IMR-90 (cell line): ENCODE data around the gene PRDM13. TPM values are rescaled to one million over a fixed set of nuclear protein-coding genes. Genes with fewer than 3 reads are reported as not detected.
"Not testable (repeated sequence)": the region's sequence is repeated elsewhere in the genome, so short reads cannot be mapped to it uniquely, and the experiment has no call there.

Experiments used
- ATAC-seq: fragments of 200-7000 bp; cut with Tn5 transposase; 2 replicates; pipeline ENCODE4 v1.9.1; 2020; ENCODE audit warnings: low read depth, mild to moderate bottlenecking, moderate library complexity
- BruUV-seq: library from RNA; stranded (reverse); fragments of 400-500 nt; replicated peaks from 2 replicates; lab custom pipeline; 2021; lab: Mats Ljungman, UMichigan
- CTCF ChIA-PET: fragments of 300-600 bp; formaldehyde crosslinking; extraction: SDS; loops from one replicate; lab custom pipeline; 2021; ENCODE audit warnings: antibody characterized with exemption; lab: Yijun Ruan, JAX
- POLR2A ChIA-PET: fragments of 300-600 bp; sonication (Branson Sonifier 250); formaldehyde crosslinking; loops from one replicate; lab custom pipeline; 2022; ENCODE audit warnings: antibody characterized with exemption; ENCODE audit not compliant: unreplicated experiment; lab: Charles Lee
- DNase-seq: peaks from one replicate; pipeline ENCODE4 v3.0.0; 2013
- H2AFZ ChIP-seq: replicated peaks from 2 replicates; pipeline ENCODE3; 2013; ENCODE audit warnings: low read length, mild to moderate bottlenecking; ENCODE audit not compliant: poor library complexity
- H2AK5ac ChIP-seq: 2 replicates; pipeline ENCODE4 v1.6.1; 2013; ENCODE audit warnings: low read depth, low read length, inconsistent platforms
- H2AK9ac ChIP-seq: replicated peaks from 2 replicates; pipeline ENCODE3; 2013; ENCODE audit warnings: mild to moderate bottlenecking, low read depth, low read length, moderate library complexity; ENCODE audit not compliant: poor library complexity
- H2BK120ac ChIP-seq: 2 replicates; pipeline ENCODE4 v1.6.1; 2013; ENCODE audit warnings: low read depth, low read length, inconsistent platforms
- H2BK15ac ChIP-seq: 3 replicates; pipeline ENCODE4 v1.6.1; 2013; ENCODE audit warnings: low read depth, low read length, inconsistent platforms
- H2BK20ac ChIP-seq: 2 replicates; pipeline ENCODE4 v1.6.1; 2013; ENCODE audit warnings: low read depth, mild to moderate bottlenecking, inconsistent platforms, low read length, moderate library complexity
- H2BK5ac ChIP-seq: 2 replicates; pipeline ENCODE4 v1.6.1; 2013; ENCODE audit warnings: mild to moderate bottlenecking, low read depth, low read length, inconsistent platforms; ENCODE audit not compliant: poor library complexity, severe bottlenecking
- H3K14ac ChIP-seq: replicated peaks from 2 replicates; pipeline ENCODE4 v1.6.1; 2013; ENCODE audit warnings: low read depth, low read length, inconsistent platforms
- H3K18ac ChIP-seq: 2 replicates; pipeline ENCODE4 v1.6.1; 2013; ENCODE audit warnings: low read depth, low read length, control low read depth
- H3K23ac ChIP-seq: 2 replicates; pipeline ENCODE4 v1.6.1; 2013; ENCODE audit warnings: low read depth, low read length, inconsistent platforms
- H3K27ac ChIP-seq: 2 replicates; pipeline ENCODE4 v1.5.1; 2013; ENCODE audit warnings: mild to moderate bottlenecking, control low read depth, low read length; ENCODE audit not compliant: insufficient read depth
- H3K27me3 ChIP-seq: 2 replicates; pipeline ENCODE4 v1.6.1; 2013; ENCODE audit warnings: low read length; ENCODE audit not compliant: control insufficient read depth, insufficient read depth
- H3K36me3 ChIP-seq: 2 replicates; pipeline ENCODE4 v1.6.1; 2013; ENCODE audit warnings: low read length, mixed read lengths; ENCODE audit not compliant: control insufficient read depth, insufficient read depth
- H3K4ac ChIP-seq: 2 replicates; pipeline ENCODE4 v1.6.1; 2013; ENCODE audit warnings: low read depth, low read length, inconsistent platforms
- H3K4me1 ChIP-seq: 2 replicates; pipeline ENCODE4 v1.6.1; 2013; ENCODE audit warnings: low read length, mixed read lengths; ENCODE audit not compliant: control insufficient read depth, insufficient read depth
- H3K4me2 ChIP-seq: 2 replicates; pipeline ENCODE4 v1.6.1; 2013; ENCODE audit warnings: low read depth, mild to moderate bottlenecking, control low read depth, low read length, moderate library complexity
- H3K4me3 ChIP-seq: 2 replicates; pipeline ENCODE4 v1.5.1; 2013; ENCODE audit warnings: low read depth, mild to moderate bottlenecking, control low read depth, low read length, moderate library complexity; ENCODE audit not compliant: insufficient read depth
- H3K56ac ChIP-seq: 2 replicates; pipeline ENCODE4 v1.6.1; 2013; ENCODE audit warnings: low read length, inconsistent platforms; ENCODE audit not compliant: insufficient read depth; ENCODE audit errors: extremely low read depth
- H3K79me1 ChIP-seq, 2 experiments: 2 replicates each; pipeline ENCODE4 v1.6.1; 2013; ENCODE audit warnings: low read length in 2 of 2, inconsistent platforms in 1 of 2, low read depth in 1 of 2
- H3K9ac ChIP-seq: 2 replicates; pipeline ENCODE4 v1.6.1; 2013; ENCODE audit warnings: low read depth, low read length, control low read depth
- H3K9me1 ChIP-seq: 2 replicates; pipeline ENCODE4 v1.6.1; 2013; ENCODE audit warnings: low read length, inconsistent platforms; ENCODE audit not compliant: insufficient read depth
- H3K9me3 ChIP-seq: 2 replicates; pipeline ENCODE4 v1.6.1; 2013; ENCODE audit warnings: low read length; ENCODE audit not compliant: control insufficient read depth, insufficient read depth
- H4K20me1 ChIP-seq: 2 replicates; pipeline ENCODE4 v1.6.1; 2013; ENCODE audit warnings: low read length, inconsistent platforms; ENCODE audit not compliant: insufficient read depth
- H4K5ac ChIP-seq: 2 replicates; pipeline ENCODE4 v1.6.1; 2013; ENCODE audit warnings: mild to moderate bottlenecking, low read depth, low read length, control low read depth
- H4K8ac ChIP-seq, 2 experiments: 2 replicates each; pipeline ENCODE4 v1.6.1; 2013; ENCODE audit warnings: low read depth in 2 of 2, low read length in 2 of 2, control low read depth in 1 of 2, inconsistent platforms in 1 of 2
- H4K91ac ChIP-seq: 2 replicates; pipeline ENCODE4 v1.6.1; 2013; ENCODE audit warnings: low read depth, low read length, inconsistent platforms; ENCODE audit not compliant: insufficient read depth
- RAD21 ChIP-seq: IDR thresholded peaks from 2 replicates; pipeline ENCODE4 v1.6.1; 2012; ENCODE audit warnings: low read length, improper control_type of control experiment
- RCOR1 ChIP-seq: IDR thresholded peaks from 2 replicates; pipeline ENCODE4 v1.6.1; 2012; ENCODE audit warnings: mild to moderate bottlenecking, low read length, improper control_type of control experiment; ENCODE audit not compliant: insufficient replicate concordance
- RFX5 ChIP-seq: IDR thresholded peaks from 2 replicates; pipeline ENCODE4 v1.8.0; 2012; ENCODE audit warnings: low read depth, mild to moderate bottlenecking, low read length, moderate library complexity
- SMC3 ChIP-seq: fragments of 150-350 bp; IDR thresholded peaks from 2 replicates; pipeline ENCODE4 v1.6.1; 2016; ENCODE audit warnings: low read depth, mild to moderate bottlenecking, antibody characterized with exemption, low read length, moderate library complexity
- WGBS, 2 experiments: methylation state at CpG; one replicate each; pipeline versions ENCODE4 v1.1.5 to v1.1.7; 2013; ENCODE audit warnings: missing lambda C conversion rate in 2 of 2; ENCODE audit not compliant: insufficient read length in 1 of 2; ENCODE audit errors: extremely low coverage in 2 of 2; 5-methylcytosine and 5-hydroxymethylcytosine counted together
- dilution Hi-C: fragments of 300-500 bp; cut with HindIII; formaldehyde crosslinking; loops from one replicate; pipeline ENCODE4 v1.14.3; 2018; ENCODE audit warnings: low sequenced_read_pairs; ENCODE audit not compliant: unreplicated experiment
- in situ Hi-C: fragments of 300-500 bp; cut with MboI; formaldehyde crosslinking; loops from 3 replicates; pipeline ENCODE4 v1.14.3; 2019; ENCODE audit warnings: low sequenced_read_pairs, inconsistent platforms, mixed read lengths
- intact Hi-C: fragments of 100-400 bp; cut with micrococcal nuclease; formaldehyde crosslinking; loops from 2 replicates; pipeline ENCODE4 v1.10.0; 2022
- polyA plus RNA-seq, 3 experiments: library from polyadenylated mRNA; depleted of rRNA; stranded (reverse); fragments of >200 nt; gene quantifications; 2 replicates each; pipeline ENCODE4 v1.2.3, GENCODE V29; 2012; ENCODE audit warnings: low replicate concordance in 1 of 3
- total RNA-seq: library from RNA; depleted of rRNA; stranded (reverse); fragments of >200 nt; gene quantifications from 2 replicates; pipeline ENCODE4 v1.2.3, GENCODE V29; 2012

Gene PRDM13
- total and polyA plus RNA-seq, 2 of the 4 experiments (the other 2 are of a cell fraction): not detected

GRCh38 chr6:99619409-99619762 lies 12.8 kb downstream of the PRDM13 start:
- Histone ChIP-seq H3K9me3 (peaks cover 4% of the 10 kb centered on the region; the same call in 1 of the 2 replicates), H3K36me3 (no peaks in the 10 kb centered on the region), H3K9ac (no peak overlapping the region), H3K4me2 (no peak overlapping the region), H4K5ac (no peak overlapping the region), H2AK9ac (no peak overlapping the region), H3K4me3 (no peak overlapping the region), H3K4ac (no peak overlapping the region), H3K27ac (no peak overlapping the region), H3K79me1 (no peaks in the 10 kb centered on the region), H4K8ac (no peak overlapping the region), H3K27me3 (peaks cover 43% of the 10 kb centered on the region), H2BK20ac (no peak overlapping the region), H2AK5ac (no peak overlapping the region), H4K20me1 (no peaks in the 10 kb centered on the region), H3K18ac (no peak overlapping the region), H3K14ac (no peak overlapping the region), H3K56ac (no peak overlapping the region), H2AFZ (no peak overlapping the region), H2BK15ac (no peak overlapping the region), H3K9me1 (no peaks in the 10 kb centered on the region), H2BK120ac (no peak overlapping the region), H3K4me1 (no peaks in the 10 kb centered on the region), H3K23ac (no peak overlapping the region), H2BK5ac (no peak overlapping the region), H4K91ac (no peak overlapping the region)
- DNase-seq: no peak
- TF ChIP-seq SMC3 (no peak), RCOR1 (no peak), RFX5 (no peak), RAD21 (no peak)
- POLR2A ChIA-PET: no interaction called here
- CTCF ChIA-PET: no interaction called here
- no TSS peak for BruUV-seq
- WGBS, 2 experiments: no CpG with 5 or more reads among the region's 5 CpGs
- intact Hi-C loops (no loop called here), dilution Hi-C loops (no loop called here), in situ Hi-C loops (no loop called here)
- ATAC-seq: no peak

GRCh38 chr6:99622044-99622443 lies 15.4 kb downstream of the PRDM13 start:
- H3K9me1 ChIP-seq, H3K79me1 ChIP-seq, BruUV-seq, H4K5ac ChIP-seq, H3K18ac ChIP-seq, H2BK15ac ChIP-seq, H3K4ac ChIP-seq, H3K4me3 ChIP-seq, POLR2A ChIA-PET, H2BK120ac ChIP-seq, in situ Hi-C loops, H2AK9ac ChIP-seq, H4K8ac ChIP-seq, H3K4me2 ChIP-seq, H3K9me3 ChIP-seq, H3K56ac ChIP-seq, H3K23ac ChIP-seq, H3K27ac ChIP-seq, intact Hi-C loops, H2AK5ac ChIP-seq, DNase-seq, H3K14ac ChIP-seq, H2BK20ac ChIP-seq, H2AFZ ChIP-seq, H3K9ac ChIP-seq, H4K91ac ChIP-seq, H3K4me1 ChIP-seq, H2BK5ac ChIP-seq, H4K20me1 ChIP-seq, H3K36me3 ChIP-seq, dilution Hi-C loops, ATAC-seq: not testable (repeated sequence)
- peaks cover 27% of the 10 kb centered on the region for H3K27me3 ChIP-seq
- CTCF ChIA-PET: interaction anchor here (0.6 kb wide), 1 partner anchor 14 kb away, joined by 5 read pairs; no protein-coding TSS in a partner anchor
- WGBS, 2 experiments: no CpG with 5 or more reads among the region's 2 CpGs
